ENCODE data around the gene KLHL30. TPM values are rescaled to one million over a fixed set of nuclear protein-coding genes. Genes with fewer than 3 reads are reported as not detected.
"Not testable (repeated sequence)": the region's sequence is repeated elsewhere in the genome, so short reads cannot be mapped to it uniquely, and the experiment has no call there.

Gene KLHL30
- total RNA-seq, 1 experiment from 2014 or later = 4.1 TPM

DNA sequence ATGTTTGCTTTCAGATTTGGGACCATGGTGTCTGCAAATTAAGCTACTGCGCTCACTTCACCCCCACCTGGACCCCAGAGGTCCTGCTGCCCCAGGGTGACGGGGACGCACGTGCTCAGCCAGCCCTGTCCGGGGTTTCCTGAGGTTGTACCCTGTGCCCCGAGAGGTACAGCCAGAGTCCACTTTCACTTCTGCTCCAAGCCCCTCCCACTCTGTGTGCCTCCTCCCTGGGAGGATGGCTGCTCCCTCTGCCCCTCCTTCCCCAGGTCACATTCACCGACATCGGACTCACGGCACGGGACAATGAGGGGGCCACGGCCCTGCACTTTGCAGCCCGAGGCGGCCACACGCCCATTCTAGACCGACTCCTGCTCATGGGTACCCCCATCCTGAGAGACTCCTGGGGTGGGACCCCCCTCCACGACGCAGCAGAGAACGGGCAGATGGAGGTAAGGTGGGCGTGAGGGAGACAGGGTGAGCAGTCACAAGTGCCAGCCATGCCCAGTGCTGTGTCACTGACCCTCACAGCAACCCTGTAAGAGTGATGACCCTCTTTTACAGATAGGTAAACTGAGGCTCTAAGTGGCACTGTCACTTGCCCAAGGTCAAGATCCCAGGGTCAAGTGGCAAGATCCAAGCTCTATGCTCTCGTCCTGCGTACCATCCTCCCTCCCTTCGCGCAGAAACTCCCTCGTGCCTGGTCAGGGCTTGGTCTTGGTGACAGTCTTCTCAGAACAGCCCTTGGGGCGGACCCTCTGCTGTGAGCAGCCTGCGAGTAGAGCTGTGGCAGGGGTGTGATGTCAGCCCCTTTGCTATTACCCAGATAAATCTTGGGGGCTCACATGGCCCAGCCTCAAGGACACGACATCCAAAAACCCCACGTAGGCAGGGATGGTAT lies 30.7 kb upstream of the KLHL30 start:
- peaks cover 8% of the 10 kb centered on the region; the same call in 1 of the 2 replicates for H3K9me3 ChIP-seq (replicated peaks)
- H3K27ac ChIP-seq = no peak overlapping the region
- peaks cover 4% of the 10 kb centered on the region; the same call in 1 of the 2 replicates for H3K27me3 ChIP-seq
- no peaks in the 10 kb centered on the region for H3K36me3 ChIP-seq
- DNase-seq = no peak
- H3K4me3 ChIP-seq = no peak overlapping the region
- H3K4me1 ChIP-seq = peaks cover 26% of the 10 kb centered on the region

DNA sequence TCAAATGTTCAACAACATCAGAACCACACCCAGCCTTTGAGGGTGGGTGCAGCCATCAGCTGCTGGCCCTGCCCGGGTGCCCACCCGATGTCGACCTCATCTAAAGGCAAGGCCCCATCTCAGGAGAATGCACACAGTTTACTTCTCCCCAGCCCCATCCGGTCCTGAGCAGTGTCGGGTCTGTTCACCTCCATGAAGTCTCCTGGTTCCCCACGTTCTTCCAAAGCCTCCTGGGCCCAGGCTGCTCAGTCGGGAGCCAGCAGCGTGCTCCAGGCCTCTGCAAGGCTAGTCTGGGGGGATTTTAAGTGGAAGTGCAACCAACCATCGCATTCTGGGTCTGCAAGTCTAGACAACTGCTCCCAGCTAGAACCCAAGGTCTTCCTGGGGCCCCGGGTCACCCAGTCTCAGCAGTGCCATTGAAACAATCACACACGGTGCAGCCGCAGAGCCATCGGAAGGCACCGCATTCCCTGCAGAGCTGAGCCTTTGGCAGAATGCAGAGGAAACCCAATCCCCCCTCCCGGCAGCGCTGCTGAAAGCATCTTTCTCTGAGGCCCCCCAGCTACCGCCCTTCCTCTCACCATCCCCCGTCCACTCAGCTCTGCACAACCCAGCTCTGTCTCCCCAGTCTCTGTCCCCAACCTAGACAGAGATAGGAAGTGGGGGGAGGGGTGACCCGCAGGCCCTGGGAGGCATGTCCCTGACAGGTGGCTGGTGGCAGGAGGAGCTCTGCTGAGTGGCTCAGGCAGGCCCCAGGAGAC lies 29.9 kb upstream of the KLHL30 start:
- no peaks in the 10 kb centered on the region for H3K36me3 ChIP-seq
- H3K4me3 ChIP-seq = no peak overlapping the region
- DNase-seq = peak; percentile 78 to 81
- H3K4me1 ChIP-seq = peaks cover 26% of the 10 kb centered on the region
- peaks cover 4% of the 10 kb centered on the region; the same call in 1 of the 2 replicates for H3K27me3 ChIP-seq
- no peak overlapping the region for H3K27ac ChIP-seq
- peaks cover 13% of the 10 kb centered on the region; the same call in 1 of the 2 replicates for H3K9me3 ChIP-seq (replicated peaks)

GRCh38 chr2:238113611-238114010 lies 24.9 kb upstream of the KLHL30 start:
- DNase-seq = no peak
- Histone ChIP-seq H3K4me3 (no peak overlapping the region), H3K27ac (no peak overlapping the region), H3K27me3 (no peaks in the 10 kb centered on the region), H3K4me1 (peaks cover 9% of the 10 kb centered on the region), H3K9me3 (replicated peaks) (peaks cover 13% of the 10 kb centered on the region; the same call in 1 of the 2 replicates), H3K36me3 (no peaks in the 10 kb centered on the region)

GRCh38 chr2:238114331-238114841 lies 24.1 kb upstream of the KLHL30 start:
- H3K4me1 ChIP-seq = peaks cover 2% of the 10 kb centered on the region; the same call in 1 of the 2 replicates
- H3K27ac ChIP-seq = no peak overlapping the region
- no peaks in the 10 kb centered on the region for H3K27me3 ChIP-seq
- peaks cover 13% of the 10 kb centered on the region; the same call in 1 of the 2 replicates for H3K9me3 ChIP-seq (replicated peaks)
- DNase-seq = no peak
- no peaks in the 10 kb centered on the region for H3K36me3 ChIP-seq
- no peak overlapping the region for H3K4me3 ChIP-seq

DNA sequence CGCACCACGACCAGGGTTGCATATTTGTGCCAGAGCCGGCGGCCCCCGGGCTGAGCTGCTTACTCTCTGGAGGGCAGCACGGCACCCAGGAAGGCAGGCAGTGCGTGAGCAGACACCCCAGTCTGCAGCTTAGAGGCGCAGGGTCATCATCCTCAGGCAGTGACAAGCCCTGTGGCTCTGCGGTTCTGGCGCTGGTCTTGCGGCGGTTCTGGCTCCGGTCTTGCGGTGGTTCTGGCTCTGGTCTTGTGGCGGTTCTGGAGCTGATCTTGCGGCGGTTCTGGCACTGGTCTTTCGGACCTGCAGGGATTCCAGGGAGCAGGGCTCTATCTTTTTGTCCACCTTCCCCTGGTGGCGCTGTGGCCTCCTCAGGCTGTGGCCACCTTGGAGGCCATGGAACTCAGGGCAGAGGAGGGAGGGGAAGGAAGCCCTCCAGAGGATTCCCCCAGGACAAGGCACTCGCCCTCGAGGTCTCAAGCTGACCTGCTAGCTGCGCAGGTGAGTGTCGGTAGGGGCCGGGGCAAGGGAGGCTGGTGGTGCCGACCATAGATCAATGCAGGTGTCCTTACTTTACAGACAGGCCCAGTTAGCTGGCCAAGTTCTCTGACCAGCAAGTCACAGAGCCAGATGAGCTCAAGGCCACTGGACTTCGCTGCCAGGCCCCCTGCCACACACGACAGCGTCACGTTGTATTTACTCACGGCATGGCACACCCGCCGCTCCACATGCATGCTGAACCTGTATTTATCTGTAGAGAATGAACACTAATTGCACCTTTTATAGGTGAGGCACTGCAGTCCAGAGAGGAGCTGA lies 23.4 kb upstream of the KLHL30 start:
- H3K4me1 ChIP-seq = peaks cover under 1% of the 10 kb centered on the region; the same call in 1 of the 2 replicates
- no peaks in the 10 kb centered on the region for H3K36me3 ChIP-seq
- no peak overlapping the region for H3K27ac ChIP-seq
- no peaks in the 10 kb centered on the region for H3K27me3 ChIP-seq
- no peak overlapping the region for H3K4me3 ChIP-seq
- H3K9me3 ChIP-seq (replicated peaks) = peaks cover 13% of the 10 kb centered on the region; the same call in 1 of the 2 replicates
- DNase-seq = no peak

DNA sequence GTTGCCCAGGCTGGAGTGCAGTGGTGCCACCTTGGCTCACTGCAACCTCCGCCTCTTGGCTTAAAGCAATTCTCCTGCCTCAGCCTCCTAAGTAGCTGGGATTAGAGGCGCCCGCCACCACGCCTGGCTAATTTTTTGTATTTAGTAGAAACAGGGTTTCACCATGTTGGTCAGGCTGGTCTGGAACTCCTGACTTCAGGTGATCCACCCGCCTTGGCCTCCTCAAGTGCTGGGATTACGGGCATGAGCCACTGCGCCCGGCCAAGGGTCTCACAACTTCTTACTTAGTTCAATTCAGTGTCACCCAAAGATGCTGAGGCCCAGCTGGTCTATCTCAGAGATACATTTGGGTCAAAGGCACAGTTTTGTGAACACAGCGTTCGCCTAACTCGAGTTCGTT lies 22.8 kb upstream of the KLHL30 start:
- H3K36me3 ChIP-seq, H3K4me3 ChIP-seq, H3K27ac ChIP-seq, H3K27me3 ChIP-seq, DNase-seq, H3K4me1 ChIP-seq: not testable (repeated sequence)
- peaks cover 13% of the 10 kb centered on the region; the same call in 1 of the 2 replicates for H3K9me3 ChIP-seq (replicated peaks)

DNA sequence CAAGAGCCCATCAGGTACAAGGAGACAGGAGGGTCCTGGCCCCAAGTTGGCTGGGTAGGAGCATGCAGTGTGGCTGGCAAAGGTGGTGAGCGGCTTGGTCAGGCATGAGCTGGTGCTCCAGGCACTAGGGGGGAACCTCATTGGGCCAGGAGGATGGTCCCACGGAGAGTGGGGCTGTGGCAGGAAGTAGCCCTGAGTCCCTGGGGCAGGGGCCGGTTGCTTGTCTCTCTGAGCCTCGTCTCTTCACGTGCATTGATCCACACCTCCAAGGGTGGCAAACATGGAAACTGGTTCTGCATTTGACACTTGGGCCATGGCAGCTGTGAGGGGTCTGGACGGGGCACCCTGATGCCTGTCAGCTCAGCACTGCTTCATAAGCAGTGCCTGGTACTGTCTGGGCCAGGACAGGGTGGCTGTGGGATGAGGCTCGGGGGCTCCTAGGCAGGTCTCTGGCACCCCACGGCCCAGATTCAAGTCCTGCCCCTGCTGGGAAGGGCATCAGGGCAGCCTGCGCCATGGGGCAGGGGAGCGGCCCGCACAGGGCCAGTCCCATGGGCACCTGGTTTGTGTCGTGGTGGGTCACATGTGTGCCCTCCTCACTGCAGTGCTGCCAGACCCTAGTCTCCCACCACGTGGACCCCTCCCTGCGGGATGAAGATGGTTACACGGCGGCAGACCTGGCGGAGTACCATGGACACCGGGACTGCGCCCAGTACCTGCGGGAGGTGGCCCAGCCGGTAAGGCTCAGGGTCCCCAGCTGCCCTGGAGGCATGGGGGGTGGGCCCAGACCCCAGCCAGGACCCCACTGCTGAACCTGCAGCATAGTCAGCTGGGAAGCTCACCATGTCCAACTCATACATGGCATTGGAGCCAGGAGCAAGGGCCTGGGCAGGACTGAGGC lies 21.9 kb upstream of the KLHL30 start:
- H3K27ac ChIP-seq = no peak overlapping the region
- no peak for DNase-seq
- no peaks in the 10 kb centered on the region for H3K27me3 ChIP-seq
- H3K36me3 ChIP-seq = no peaks in the 10 kb centered on the region
- peaks cover 4% of the 10 kb centered on the region; the same call in 1 of the 2 replicates for H3K4me1 ChIP-seq
- H3K4me3 ChIP-seq = no peak overlapping the region
- H3K9me3 ChIP-seq (replicated peaks) = peaks cover 9% of the 10 kb centered on the region; the same call in 1 of the 2 replicates

DNA sequence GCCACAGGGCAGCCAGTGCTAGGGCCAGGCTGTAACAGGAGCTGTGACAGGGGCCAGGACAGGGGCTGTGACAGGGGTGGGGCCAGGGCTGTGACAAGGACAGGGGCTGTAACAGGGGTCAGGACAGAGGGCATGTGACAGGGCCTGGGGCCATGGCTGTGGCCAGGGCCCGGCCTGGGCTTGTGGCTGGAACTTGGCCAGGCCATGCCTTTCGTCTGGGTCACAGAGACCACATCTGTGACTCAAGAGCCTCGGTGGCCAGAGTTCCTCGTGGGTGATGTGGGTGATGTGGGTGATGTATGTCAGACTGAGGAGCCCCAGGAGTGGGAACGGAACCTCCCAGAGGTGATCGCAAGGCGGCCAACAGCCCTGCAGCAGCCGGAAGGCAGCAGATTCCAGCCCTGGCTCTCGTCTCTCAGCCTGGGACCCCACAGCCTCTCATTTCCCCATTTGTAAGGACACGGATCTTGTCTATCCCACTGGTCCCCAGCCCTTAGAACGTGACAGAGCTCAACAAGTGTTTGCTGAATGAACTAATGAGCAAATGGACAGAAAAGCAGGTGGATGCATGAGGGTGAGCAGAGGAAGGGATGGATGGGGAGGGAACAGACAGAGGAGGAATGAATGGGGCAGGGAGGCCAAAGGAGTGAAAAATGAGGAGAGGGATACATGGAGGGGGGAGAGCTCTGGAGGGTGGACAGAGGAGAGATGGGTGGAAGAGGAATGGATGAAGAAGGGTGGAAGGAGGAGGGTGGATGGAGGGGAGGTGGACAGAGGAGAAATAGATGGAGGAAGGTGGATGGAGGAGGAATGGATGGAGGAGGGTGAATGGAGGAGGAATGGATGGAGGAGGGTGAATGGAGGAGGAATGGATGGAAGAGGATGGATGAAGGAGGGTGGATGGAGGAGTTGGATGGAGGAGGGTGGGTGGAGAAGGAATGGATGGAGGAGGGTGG lies 21.0 kb upstream of the KLHL30 start:
- no peaks in the 10 kb centered on the region for H3K36me3 ChIP-seq
- H3K27ac ChIP-seq = no peak overlapping the region
- H3K4me3 ChIP-seq = no peak overlapping the region
- peaks cover 4% of the 10 kb centered on the region for H3K4me1 ChIP-seq
- DNase-seq = no peak
- H3K27me3 ChIP-seq = no peaks in the 10 kb centered on the region
- H3K9me3 ChIP-seq (replicated peaks) = peaks cover 8% of the 10 kb centered on the region; the same call in 1 of the 2 replicates

- DNase-seq = no peak
- H3K27ac ChIP-seq = no peak overlapping the region
- H3K36me3 ChIP-seq = no peaks in the 10 kb centered on the region
- no peaks in the 10 kb centered on the region for H3K27me3 ChIP-seq
- peaks cover 16% of the 10 kb centered on the region for H3K4me1 ChIP-seq
- no peak overlapping the region for H3K4me3 ChIP-seq
- no peaks in the 10 kb centered on the region for H3K9me3 ChIP-seq (replicated peaks)
Observed at GRCh38 chr2:238119756-238120462, 18.6 kb upstream of the KLHL30 start.

GRCh38 chr2:238120463-238121298 lies 17.8 kb upstream of the KLHL30 start:
- Histone ChIP-seq H3K36me3 (no peaks in the 10 kb centered on the region), H3K27ac (no peak overlapping the region), H3K9me3 (replicated peaks) (no peaks in the 10 kb centered on the region), H3K4me1 (peaks cover 16% of the 10 kb centered on the region), H3K27me3 (no peaks in the 10 kb centered on the region), H3K4me3 (no peak overlapping the region)
- peak; percentile 88 to 89 for DNase-seq

GRCh38 chr2:238121511-238122286 lies 16.8 kb upstream of the KLHL30 start:
- Histone ChIP-seq H3K4me3 (no peak overlapping the region), H3K9me3 (replicated peaks) (0 out of 2 replicates have a peak, but pooled peaks cover 4% of the 10 kb centered on the region), H3K36me3 (no peaks in the 10 kb centered on the region), H3K27ac (no peak overlapping the region), H3K4me1 (peaks cover 16% of the 10 kb centered on the region), H3K27me3 (no peaks in the 10 kb centered on the region)
- no peak for DNase-seq

Measured in SJCRH30 (cell line).